ENCODE results near the gene CYS1.
"Not testable (repeated sequence)": the region's sequence is repeated elsewhere in the genome, so short reads cannot be mapped to it uniquely, and the experiment has no call there.

Gene CYS1

DNA sequence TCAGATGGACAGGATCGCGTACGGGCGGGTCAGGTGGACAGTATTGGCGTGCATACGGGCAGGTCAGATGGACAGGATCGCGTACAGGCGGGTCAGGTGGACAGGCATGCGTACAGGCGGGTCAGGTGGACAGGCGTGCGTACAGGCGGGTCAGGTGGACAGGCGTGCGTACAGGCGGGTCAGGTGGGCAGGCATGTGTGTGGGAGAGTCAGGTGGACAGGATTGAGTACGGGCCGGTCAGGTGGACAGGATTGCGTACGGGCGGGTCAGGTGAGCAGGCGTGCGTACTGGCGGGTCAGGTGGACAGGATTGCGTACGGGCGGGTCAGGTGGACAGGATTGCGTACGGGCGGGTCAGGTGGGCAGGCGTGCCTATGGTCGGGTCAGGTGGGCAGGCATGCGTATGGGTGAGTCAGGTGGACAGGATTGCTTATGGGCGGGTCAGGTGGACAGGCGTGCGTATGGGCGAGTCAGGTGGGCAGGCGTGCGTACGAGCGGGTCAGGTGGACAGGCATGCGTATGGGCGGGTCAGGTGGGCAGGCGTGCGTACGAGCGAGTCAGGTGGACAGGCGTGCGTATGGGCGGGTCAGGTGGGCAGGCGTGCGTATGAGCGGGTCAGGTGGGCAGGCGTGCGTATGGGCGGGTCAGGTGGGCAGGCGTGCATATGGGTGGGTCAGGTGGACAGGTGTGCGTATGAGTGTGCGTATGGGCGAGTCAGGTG lies 68.4 kb downstream of the CYS1 start:
- DNase-seq, result not testable (repeated sequence)

DNA sequence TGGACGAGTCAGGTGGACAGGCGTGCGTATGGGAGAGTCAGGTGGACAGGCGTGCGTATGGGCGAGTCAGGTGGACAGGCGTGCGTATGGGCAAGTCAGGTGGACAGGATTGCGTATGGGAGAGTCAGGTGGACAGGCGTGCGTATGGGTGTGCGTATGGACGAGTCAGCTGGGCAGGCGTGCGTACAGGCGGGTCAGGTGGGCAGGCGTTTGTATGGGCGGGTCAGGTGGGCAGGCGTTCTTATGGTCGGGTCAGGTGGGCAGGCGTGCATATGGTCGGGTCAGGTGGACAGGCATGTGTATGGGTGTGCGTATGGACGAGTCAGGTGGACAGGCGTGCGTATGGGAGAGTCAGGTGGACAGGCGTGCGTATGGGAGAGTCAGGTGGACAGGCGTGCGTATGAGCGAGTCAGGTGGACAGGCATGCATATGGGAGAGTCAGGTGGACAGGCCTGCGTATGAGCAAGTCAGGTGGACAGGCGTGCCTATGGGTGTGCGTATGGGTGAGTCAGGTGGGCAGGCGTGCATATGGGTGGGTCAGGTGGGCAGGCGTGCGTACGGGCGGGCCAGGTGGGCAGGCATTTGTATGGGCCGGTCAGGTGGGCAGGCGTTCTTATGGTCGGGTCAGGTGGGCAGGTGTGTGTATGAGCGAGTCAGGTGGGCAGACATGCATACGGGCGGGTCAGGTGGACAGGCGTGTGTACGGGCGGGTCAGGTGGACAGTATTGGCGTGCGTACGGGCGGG lies 69.2 kb downstream of the CYS1 start:
- not testable (repeated sequence) for DNase-seq

DNA sequence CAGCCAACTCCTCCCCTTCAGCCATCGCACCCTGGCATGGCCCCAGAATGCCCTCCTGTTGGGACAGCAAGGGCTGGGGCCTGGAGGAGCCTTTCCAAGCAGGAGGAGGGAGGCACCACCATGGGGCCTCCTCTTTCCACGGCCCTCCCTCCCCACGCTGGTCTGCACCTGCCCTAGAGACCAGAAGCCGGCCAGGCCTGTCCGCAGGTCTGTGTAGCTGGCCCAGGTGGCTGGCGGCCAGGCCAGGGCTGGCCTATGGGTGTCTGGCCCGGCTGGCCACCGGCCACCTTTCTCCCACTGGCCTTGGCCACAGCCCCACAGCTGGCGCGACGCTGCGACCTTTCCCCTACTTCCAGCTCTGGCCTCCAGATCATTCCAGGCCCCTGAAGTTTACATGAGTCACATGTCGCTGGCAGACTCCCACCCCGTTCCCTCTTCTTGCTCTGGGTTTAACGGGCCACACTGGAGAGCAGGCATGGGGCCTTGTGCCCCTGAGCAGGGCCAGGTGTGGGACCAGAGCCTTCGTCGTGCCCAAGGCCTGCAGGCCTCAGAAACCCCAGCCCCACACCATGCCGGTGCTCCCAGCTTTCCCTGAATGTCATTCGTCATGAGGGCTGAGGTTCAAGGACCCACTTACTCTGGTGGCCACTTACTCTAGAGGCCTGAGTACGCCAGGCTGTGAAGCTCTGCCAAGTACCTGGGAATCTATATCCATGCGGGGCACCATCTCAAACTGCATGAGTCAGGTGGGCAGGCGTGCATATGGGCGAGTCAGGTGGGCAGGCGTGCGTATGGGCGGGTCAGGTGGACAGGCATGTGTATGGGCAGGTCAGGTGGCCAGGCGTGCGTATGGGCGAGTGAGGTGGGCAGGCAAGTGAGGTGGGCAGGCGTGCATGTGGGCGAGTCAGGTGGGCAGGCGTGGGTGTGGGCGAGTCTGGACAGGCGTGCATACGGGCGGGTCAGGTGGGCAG lies 70.1 kb downstream of the CYS1 start:
- no peak for DNase-seq

DNA sequence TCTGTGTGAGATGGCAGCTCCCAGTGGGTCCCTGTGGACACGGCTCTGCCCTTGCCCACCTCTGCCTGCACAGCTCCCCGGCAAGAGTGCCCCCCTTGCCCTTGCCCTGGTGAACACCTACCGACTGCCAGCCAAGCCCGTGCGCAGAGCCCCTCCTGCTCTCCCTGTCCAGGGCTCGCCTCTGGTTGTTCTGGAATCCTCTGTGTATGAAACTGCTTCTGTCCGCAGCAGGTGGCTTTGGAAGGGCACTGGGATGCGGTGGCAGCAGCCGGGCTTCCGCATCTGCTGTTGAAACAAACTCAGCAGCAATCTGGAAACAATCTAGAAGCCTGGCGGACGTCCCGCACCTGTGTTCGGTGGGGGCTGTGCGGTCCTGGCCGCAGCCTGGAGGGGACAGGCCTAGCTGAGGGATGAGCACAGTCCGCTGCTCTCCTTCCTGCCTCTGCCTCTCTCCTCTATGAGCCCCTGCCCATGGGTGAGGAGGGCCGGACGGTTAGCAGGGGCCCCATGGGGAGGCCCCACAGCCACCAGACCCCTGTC lies 70.9 kb downstream of the CYS1 start:
- no peak for DNase-seq

DNA sequence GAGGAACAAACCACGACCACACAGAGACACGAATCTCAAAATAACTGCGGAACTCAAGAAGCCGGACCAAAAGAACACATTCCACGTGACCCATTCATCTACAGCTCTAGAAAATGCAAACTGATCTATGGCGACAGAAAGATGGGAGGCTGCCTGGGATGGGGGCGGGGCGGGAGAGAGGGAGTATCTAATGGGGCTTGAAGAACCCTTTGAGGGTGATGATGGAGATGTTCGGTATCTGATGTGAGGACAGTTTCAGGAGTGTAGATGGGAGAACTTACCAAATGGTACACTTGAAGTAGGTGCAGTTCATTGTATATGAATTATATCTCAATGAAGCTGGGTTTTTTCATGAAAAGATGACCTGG lies 71.4 kb downstream of the CYS1 start:
- no peak for DNase-seq

DNA sequence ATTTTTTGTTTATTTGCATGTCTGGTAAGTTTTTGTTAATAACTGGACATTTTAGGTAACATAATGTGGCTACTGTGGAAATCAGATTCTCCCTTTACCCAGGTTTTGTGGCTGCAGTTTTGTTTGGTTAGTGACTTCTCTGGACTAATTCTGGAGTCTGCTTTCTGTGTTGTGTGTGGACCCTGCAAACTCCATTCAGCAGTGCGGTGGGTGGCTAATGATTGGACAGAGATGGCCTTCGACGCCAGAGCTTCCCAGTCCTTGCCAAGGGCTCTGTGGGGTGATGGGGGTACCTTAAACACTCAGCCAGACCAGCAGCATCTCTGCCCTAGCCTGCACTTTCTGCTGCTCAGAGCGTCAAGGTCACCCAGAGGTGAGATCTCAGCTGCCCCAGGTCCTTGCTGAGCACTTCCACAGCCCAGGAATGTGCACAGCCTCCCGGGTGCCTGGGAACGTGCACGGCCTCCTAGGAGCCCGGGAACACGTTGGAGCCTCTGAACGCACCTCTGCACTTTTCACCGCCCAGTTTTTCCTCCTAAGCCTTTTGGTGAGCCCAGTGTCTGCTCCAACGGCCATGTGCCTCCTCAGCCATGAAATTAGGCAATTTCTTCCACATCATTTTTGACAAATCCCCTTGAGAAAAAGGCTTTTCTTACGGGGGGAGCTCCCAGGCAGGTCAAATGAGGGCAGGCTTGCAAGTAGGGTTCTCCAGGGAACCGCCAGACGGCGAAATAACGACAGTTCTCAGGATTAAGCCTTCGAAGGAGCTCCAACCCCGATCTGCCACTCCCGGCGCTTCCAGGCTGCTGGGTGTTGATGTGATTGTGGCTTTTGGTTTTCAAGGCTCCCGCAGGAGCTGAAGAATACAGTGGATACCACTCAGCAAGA lies 72.0 kb downstream of the CYS1 start:
- DNase-seq, result no peak

DNA sequence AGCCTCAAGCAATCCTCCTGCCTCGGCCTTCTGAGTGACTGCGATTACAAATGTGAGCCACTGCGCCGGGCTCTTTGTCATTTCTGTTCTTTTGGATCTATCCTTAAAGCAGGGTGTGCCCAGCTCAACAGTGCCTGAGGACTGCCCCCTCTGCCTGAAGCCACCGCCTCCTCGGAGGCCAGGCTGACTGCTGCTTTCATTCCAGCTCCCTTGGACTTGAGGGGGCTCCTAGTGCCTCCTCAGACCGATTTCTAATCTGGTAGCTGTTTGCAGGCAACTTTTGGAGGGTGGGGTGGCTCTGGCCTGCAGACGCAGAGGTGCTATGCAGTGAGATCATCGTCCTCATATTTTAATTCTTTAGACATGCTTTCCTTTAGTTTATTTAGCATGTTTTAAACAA lies 72.8 kb downstream of the CYS1 start:
- DNase-seq, result no peak
